Medulla oblongata (tissue), 1 donor: ENCODE measurements around the gene FAT1.

Experiments used
- DNase-seq: peaks from one replicate; pipeline ENCODE4 v3.0.0-alpha.2; 2015; ENCODE audit errors: extremely low spot score

FAT1 gene

GRCh38 chr4:186619088-186619487, 104.6 kb downstream of the FAT1 start:
- DNase-seq: no peak

- no peak for DNase-seq
Measured at GRCh38 chr4:186617921-186618320, 105.7 kb downstream of the FAT1 start.

- no peak for DNase-seq
Measured at GRCh38 chr4:186607490-186607889, 116.2 kb downstream of the FAT1 start.

GRCh38 chr4:186606591-186606992, 117.1 kb downstream of the FAT1 start:
- DNase-seq: no peak

- no peak for DNase-seq
Measured at GRCh38 chr4:186605261-186605865, 118.3 kb downstream of the FAT1 start.

GRCh38 chr4:186604124-186604807, 119.4 kb downstream of the FAT1 start:
- DNase-seq: no peak

- DNase-seq: no peak
Measured at GRCh38 chr4:186602978-186603377, 120.7 kb downstream of the FAT1 start.

- DNase-seq: no peak
Measured at GRCh38 chr4:186599483-186599882, 124.2 kb downstream of the FAT1 start.

- no peak for DNase-seq
Measured at GRCh38 chr4:186598686-186599085, 125.0 kb downstream of the FAT1 start.

- no peak for DNase-seq
Measured at GRCh38 chr4:186596850-186597390, 126.7 kb downstream of the FAT1 start.

- DNase-seq: no peak
Measured at GRCh38 chr4:186596346-186596745, 127.3 kb downstream of the FAT1 start.

GRCh38 chr4:186593587-186593973, 130.1 kb downstream of the FAT1 start:
- no peak for DNase-seq

GRCh38 chr4:186592966-186593586, 130.6 kb downstream of the FAT1 start:
- no peak for DNase-seq

- no peak for DNase-seq
Measured at GRCh38 chr4:186592445-186592844, 131.2 kb downstream of the FAT1 start.

- no peak for DNase-seq
Measured at GRCh38 chr4:186591651-186592050, 132.0 kb downstream of the FAT1 start.

- DNase-seq: no peak
Measured at GRCh38 chr4:186588503-186588902, 135.2 kb downstream of the FAT1 start.

- peak; percentile 74 for DNase-seq
Measured at GRCh38 chr4:186587416-186588018, 136.1 kb downstream of the FAT1 start.

- no peak for DNase-seq
Measured at GRCh38 chr4:186586205-186586604, 137.5 kb downstream of the FAT1 start.

- peak; percentile 15 for DNase-seq
Measured at GRCh38 chr4:186584912-186585311, 138.7 kb downstream of the FAT1 start.

GRCh38 chr4:186581421-186581820, 142.2 kb downstream of the FAT1 start:
- no peak for DNase-seq

GRCh38 chr4:186580669-186581068, 143.0 kb downstream of the FAT1 start:
- no peak for DNase-seq

- no peak for DNase-seq
Measured at GRCh38 chr4:186570193-186570996, 153.3 kb downstream of the FAT1 start.
